ENCODE data around the gene SPATA13. TPM values are rescaled to one million over a fixed set of nuclear protein-coding genes. Genes with fewer than 3 reads are reported as not detected.
"Not testable (repeated sequence)": the region's sequence is repeated elsewhere in the genome, so short reads cannot be mapped to it uniquely, and the experiment has no call there.

Gene SPATA13
- total RNA-seq, 1 experiment from 2014 or later, result 7.7 TPM

DNA sequence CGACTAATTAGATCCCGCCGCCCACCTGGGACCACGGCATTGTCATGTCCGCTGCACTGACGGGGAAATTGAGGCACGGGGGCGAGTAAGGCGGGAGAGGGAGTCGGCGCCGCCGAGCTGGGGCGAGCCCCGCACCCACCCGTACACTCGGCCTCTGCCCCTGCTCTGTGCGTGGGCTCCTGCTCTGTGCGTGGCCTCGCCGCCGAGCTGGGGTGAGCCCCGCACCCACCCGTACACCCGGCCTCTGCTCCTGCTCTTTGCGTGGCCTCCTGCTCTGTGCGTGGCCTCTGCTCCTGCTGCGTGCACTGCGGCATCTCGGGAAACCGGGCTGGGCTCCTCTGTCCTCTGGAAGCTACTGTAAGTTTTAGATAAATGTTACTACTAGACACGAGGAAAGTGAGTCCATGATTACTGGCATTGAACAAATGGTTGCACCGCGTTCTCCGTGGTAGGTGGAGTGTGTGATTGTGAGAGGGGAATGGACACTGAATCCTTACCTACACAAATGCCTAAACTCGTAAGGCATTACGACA, 148.0 kb downstream of the SPATA13 start:
- DNase-seq (ENCODE audit: low read depth), result no peak

DNA sequence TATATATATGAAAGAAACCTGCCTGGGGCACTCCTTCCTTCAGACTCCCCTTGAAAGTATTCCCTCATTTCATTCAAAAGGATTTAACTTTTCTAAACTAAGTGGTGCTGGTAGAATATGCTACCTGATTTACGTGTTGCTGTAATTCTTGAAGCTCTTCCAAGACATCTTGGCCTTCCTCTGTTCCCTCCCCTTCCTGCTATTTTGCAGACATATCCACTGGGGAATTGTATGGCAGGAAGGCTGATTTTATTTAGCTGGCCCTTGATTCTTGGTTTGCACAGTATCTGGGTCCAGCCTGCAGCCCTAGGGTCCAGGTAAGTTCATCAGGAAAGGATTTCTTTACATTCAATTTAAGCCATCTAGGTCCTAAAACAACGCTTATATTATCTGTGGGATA, 148.8 kb downstream of the SPATA13 start, which contains the start of gene C1QTNF9:
C1QTNF9 (plus strand) TSS at position 281 of the 400 bp plus-strand sequence. CDS start 6,424 bp downstream, outside the sequence.
- not testable (repeated sequence) for DNase-seq (ENCODE audit: low read depth)

DNA sequence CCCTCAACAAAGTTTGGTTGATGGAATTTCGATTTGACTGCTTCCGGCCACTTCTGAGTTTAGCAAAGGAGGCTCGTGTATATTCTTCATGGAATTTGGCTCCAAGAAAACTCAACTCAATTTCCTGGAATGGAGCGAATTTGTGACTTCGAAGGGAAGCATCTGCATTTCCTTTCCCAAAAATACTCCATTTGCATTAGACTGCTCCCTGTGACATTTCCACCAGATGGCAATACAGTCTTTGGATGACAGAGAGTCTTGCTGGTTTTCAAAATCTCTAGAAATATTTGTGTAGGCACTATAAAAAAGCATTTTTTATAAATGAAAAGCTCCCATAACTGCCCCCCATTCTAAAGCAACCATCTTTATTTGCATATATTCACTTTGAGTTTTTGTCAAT, 152.9 kb downstream of the SPATA13 start:
- no peak for DNase-seq (ENCODE audit: low read depth)

DNA sequence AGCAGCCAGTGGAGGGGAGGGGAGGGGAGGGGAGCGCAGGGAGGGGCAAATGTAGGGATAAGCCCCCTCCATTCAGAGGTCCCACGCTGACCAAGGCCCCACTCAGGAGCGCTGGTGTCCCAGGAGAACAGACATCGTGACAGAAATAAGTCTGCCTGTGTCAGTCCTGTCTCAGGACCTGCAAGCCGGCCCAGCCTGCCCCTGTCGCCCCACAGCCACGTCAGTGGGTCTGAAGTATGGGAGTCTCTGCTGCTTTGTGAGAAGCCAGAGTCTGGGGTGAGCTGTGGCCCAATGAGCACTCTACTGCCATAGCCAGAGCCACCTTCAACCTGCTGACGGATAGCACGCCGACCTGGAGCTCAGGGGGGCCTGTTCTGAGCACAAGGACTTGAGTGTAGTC, 157.3 kb downstream of the SPATA13 start:
- DNase-seq (ENCODE audit: low read depth), result not testable (repeated sequence)

DNA sequence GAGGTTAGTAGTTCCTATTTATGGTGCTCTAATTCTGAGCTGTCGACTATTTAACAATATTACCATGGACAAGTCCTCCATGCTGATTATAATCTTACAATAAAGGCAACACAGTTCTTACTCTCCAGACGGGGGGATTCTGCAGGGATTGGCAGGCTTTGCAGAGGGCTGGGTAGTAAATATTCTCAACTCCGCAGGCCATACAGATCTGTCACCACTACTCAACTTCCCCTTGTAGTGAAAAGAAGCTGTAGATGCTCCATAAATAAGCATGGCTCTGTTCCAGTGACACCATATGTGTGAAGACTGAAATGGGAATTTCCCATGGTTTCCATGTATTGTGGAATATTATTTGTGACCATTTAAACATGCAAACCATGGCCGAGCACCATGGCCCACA, 158.4 kb downstream of the SPATA13 start:
- not testable (repeated sequence) for DNase-seq (ENCODE audit: low read depth)

DNA sequence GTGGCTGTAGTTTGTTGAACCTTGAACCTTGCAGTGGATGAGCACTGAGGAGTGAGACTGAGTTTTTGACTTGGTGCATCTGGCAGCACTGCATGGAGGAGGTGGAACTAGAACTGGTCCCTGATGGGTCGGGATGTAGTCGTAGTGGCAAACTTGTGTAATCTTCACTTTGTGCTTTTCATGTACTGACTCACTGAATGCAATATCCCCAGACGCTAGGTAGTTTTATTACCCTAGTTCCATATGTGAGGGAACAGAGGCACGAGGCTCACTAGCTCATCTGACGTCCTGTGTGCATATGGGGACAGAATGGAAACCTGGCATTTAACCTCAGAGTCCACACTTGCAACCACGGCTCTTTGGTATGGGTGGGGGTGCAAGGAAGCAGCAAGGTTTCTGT, 159.1 kb downstream of the SPATA13 start:
- DNase-seq (ENCODE audit: low read depth), result not testable (repeated sequence)

DNA sequence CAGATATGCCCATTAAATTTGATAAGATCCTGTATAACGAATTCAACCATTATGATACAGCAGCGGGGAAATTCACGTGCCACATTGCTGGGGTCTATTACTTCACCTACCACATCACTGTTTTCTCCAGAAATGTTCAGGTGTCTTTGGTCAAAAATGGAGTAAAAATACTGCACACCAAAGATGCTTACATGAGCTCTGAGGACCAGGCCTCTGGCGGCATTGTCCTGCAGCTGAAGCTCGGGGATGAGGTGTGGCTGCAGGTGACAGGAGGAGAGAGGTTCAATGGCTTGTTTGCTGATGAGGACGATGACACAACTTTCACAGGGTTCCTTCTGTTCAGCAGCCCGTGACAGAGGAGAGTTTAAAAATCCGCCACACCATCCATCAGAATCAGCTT, 160.9 kb downstream of the SPATA13 start:
- DNase-seq (ENCODE audit: low read depth), result not testable (repeated sequence)

DNA sequence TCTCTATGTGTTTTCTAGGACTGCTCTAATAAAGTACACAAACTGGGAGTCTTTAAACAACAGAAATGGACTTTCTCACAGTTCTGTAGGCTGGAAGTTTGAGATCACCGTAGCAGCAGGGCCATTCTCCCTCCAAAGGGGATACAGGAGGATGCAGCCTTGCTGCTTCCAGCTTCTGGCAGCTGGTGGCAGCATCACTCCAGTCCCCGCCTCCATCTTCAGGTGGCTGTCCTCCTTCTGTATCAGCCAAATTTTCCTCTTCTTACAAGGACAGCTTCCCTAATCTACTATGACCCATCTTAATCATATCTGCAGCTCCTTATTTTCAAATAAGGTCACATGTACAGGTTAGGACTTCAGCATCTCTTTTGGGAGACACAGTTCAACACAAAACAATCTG, 161.9 kb downstream of the SPATA13 start:
- DNase-seq (ENCODE audit: low read depth), result not testable (repeated sequence)

DNA sequence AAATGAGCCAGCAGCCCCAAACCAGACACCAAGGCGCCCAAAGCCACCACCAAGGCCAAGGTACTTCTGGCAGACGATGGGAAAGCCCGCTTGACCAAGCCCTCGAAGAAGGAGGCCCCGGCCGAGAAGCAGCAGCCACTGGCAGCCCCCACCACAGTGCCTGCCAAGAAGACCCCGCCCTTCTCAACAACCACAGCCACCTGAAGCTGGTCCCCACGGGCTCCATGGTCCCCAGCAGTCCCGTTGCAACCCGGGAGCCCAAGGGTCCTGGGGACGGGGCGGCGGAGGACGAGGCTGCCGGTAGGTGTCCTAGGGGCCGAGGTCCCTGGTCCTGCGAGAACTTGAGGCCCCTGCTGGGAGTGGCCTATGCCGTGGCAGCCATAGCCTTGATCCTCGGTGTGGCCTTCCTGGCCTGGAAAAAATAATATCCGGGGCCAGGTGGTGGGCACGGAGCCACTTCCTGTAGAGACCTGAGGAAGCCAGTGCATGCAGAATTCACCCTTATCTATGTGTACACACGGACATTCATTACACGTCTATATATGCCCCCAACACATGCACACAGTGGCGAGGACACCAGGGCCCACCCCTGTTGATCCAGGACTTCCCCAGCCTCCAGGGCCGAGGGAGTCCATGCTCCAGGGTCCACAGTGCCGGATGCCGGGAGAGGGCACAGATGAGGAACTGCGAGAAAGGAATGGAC, 162.7 kb downstream of the SPATA13 start:
- no peak for DNase-seq (ENCODE audit: low read depth)

DNA sequence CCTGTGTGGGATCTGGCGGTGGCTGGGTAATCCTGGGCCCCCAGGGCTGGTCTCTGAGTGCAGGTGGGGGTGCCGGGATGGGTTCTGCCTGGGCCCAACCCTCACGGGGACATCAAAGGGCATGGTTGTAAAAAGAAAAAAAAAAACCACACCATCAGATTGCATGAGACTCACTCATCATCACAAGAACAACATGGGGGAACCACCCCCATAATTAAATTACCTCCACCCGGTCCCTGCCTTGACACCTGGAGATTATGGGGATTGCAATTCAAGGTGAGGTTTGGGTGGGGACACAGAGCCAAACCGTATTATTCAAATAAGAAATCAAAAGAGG, 163.2 kb downstream of the SPATA13 start:
- no peak for DNase-seq (ENCODE audit: low read depth)

DNA sequence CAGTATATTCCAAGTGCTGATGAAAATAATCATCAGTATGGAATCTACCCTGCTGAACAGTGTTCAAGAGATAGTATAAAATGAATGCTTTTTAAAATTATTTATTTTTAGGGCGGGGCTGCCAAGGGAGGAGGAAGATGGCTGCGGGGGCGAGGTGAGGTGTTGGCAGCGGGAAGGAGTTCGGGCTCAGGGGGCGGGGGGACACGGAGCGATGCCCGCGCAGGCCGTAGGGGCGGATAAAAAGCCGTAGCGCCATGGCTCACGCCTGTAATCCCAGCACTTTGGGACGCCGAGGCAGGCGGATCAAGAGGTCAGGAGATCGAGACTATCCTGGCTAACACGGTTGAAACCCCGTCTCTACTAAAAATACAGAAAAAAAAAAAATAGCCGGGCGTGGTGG, 167.1 kb downstream of the SPATA13 start:
- not testable (repeated sequence) for DNase-seq (ENCODE audit: low read depth)

DNA sequence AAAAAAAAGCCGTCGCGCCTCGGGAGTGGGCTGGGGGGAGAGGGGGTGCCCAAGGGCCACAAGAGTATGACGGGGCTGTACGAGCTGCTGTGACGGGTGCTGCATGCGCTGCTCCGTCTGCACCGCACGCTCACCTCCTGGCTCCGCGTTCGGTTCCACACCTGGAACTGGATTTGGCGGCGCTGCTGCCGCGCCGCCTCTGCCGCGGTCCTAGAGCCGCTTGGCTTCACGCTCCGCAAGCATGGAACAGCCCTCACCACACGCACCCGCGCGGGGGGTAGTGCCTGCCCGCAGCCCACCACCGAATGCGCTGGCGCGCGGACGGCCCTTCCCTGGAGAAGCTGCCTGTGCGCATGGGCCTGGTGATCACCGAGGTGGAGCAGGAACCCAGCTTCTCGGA, 167.6 kb downstream of the SPATA13 start:
- no peak for DNase-seq (ENCODE audit: low read depth)

DNA sequence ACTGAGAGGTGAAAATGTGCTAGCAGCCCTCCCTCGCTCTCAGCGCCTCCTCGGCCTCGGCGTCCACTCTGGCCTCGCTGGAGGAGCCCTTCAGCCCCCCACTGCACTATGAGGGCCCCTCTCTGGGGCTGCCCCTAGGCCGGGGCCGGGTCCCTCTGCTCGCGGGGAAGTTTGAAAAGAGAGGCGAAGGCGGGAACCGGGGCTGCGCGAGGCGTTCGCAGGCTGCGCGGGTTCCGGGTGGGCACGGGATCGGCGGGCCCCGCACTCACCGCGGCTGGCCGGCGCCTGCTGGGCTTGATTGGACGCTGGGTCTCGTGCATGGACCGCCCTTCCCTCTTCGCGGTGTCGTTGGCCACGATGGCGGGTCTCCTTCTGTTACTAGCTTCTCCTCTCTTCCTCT, 178.2 kb downstream of the SPATA13 start:
- DNase-seq (ENCODE audit: low read depth), result no peak

DNA sequence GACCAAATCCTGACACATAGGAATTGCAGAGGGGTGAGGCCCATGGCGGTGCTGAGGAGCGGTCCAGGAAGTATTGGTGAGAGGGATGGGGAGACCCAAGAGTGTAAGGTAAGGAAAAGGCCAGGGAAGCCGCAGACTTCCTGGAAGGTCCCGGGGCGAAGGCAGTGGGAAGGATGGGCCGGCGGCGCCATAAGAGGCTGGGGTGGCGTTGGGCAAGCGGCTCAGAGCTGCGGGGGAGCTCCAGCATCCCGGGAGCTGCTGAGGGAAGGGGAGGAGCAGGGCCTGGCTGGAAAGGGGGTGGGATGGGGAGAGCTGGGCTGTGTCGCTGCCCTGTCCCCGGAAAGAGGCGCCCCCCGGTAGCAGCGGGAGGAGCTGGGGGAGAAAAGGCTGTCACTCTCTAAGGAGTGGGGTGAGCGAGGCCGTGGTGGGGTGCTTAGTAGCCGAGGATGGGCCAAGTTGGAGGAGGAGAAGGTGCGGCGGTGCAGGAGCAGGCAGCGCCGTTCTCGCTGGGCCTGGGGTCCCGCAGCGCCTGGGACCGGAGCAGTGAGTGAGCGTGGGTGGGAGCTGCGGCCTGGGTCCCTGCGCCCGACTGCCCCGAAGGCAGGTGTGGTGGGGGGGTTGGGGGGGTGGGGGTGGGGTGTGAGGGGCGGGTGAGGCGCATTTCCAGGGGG, 179.6 kb downstream of the SPATA13 start:
- DNase-seq (ENCODE audit: low read depth), result no peak

DNA sequence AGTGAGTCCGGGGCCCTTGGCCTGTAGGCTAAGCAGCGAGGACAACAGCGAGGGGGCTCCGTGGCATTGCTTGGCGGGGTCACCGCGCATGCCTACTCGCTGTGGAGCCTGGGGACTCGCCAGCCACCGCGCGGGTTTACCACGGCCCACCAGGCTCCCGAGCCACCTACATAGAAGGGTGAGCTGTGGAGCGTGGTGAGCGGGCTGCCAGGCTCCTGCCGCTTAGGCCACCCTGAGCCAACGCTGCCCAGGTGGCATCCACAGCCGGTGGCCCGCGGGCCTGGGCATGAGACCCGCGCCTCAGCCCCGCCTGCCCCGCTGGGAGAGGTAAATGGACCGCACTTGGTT, 180.1 kb downstream of the SPATA13 start:
- DNase-seq (ENCODE audit: low read depth), result no peak

DNA sequence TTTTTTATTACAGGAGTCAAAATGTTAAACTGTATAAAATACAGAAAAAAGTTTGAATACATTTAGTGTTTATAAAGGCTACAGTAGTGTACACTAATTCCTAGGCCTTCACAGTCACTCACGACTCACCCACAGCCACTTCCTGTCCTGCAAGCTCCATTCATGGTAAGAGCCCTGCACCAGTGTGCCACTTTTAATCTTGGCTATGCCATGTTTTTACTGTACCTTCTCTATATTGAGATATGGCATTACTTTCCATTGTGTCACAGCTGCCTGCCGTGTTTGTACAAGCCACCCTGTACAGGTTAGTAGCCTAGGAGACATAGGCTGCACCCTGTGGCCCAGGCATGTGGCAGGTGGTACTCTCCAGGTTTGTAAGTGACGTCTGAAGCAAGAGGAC, 180.9 kb downstream of the SPATA13 start:
- DNase-seq (ENCODE audit: low read depth), result peak; percentile 28

DNA sequence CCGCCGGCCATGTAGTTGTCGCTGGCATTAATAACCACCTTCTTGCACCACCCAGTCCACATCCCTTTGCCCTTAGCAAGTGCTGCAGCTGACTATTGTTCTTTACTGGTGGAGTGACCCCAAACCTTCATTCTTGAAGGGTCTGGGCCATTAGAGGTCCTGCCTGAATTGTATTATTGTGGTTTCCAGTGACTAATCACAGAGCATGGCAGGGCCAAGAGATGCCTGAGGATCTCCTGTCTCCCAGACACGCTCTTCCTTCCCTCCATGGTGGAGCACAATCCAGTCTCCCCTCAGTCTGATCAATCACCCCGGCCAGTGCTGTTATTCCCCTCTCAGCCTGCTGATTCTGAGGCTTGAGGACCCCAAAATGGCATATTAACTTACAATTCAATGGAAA, 187.9 kb downstream of the SPATA13 start:
- peak; percentile 36 for DNase-seq (ENCODE audit: low read depth)

DNA sequence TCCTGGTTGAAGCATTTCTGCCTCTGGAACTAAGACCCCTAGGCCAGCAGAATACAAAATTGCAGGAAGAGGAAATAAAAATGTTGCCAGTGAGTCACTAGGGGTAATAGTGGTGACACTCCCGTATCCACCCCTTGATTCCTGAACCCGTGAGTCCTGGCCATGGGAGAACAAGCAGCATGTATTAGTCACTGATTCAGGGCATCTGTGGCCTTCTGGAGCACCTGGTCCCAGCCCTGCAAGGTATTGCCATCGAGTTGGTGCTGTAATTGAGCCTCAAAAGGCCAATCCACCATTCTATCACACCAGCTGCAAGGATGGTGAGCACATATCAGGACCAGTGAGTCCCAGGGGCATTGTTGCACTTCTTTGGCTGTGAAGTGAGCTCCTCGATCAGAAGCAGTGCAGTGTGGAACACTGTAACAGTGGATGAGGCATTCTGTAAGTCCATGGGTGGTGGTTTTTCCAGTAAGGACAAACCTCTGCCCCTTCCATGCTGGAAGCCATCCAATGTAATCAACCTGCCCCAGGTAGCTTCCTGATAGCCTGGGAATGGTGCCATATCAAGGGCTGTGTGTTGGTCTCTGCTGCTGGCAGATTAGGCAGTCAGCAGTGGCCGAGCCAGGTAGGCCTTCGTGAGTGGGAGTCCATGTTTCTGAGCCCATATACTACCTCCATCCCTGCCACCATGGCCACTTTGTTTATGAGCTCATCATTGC, 188.4 kb downstream of the SPATA13 start:
- peak; percentile 70 for DNase-seq (ENCODE audit: low read depth)

DNA sequence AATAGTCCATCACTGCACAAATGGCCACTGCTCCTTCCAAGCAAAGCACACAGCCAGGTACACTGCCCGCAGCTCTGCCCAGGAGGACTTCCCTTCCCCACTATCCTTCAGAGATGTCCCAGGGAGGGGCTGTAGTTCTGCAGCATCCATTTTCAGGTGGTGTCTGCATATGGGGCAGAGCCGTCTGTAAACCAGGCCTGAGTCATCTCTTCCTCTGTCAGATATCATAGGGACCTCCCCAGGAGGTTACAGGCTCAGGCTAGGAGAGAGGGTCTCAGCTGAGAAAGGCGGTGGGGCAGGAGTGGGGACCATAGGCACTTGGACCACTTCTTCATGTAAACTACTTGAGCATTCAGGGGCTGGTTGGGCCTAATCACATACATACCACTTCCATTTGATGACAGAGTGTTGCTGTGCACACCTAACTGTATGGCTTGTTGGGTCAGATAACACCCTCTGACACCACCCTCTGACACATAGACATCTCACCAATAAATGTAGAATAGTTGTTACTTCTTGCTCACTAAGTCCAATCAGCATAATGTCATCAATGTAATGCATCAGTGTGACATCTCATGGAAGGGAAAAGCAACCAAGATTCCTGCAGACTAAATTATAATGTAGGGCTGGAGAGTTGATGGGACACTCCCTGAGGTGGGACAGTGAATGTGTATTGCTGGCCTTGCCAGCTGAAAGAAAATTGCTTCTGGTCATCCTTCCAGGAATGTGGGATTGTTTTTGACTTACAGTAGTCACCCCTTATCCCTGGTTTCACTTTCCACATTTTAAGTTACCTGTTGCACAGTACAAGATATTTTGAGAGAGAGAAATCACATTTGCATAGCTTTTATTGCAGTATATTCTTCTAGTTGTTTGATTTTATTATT, 189.5 kb downstream of the SPATA13 start:
- not testable (repeated sequence) for DNase-seq (ENCODE audit: low read depth)

DNA sequence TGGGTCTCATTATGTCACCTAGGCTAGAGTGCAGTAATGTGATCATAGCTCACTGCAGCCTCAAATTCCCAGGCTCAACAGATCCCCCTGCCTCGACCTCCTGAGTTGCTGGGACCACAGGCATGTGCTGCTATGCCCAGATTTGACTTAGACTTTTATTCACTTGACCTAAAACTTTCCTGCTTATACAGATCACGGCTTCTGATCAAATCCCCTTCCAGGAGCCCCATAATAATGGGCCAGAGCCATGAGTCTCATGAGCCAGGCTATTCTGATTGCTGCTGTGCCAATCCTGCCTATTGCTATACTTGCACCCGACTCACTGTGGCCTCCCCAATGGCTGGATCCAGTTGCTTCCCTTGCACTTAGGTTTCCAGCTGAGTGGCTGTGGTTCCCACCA, 190.9 kb downstream of the SPATA13 start:
- DNase-seq (ENCODE audit: low read depth), result no peak

DNA sequence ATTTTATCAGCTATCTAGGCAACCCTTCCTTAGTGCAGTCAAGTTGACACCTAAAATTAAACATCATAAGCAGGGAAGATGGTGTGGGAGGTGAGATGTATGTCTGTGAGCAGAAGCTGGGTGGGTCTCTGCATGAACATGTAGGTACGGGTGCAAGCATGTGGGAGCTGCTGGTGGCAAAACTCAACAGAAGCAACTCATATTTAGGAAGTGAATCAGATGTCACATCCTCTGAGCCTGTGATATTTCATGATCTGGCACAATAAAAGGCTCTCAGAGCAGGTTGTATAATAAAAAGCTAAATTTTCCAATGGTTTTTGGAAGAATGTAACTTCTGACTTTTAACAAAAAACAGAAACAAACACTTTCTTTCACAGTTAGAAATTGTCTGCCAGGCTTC, 193.2 kb downstream of the SPATA13 start:
- peak; percentile 31 for DNase-seq (ENCODE audit: low read depth)

All from HT1080 (cell line).